GM18907 (cell line): ENCODE results near the gene CAMSAP2.
A peak's percentile ranks its signal among the peaks of the same experiment; 100 is the strongest.
"Not testable (repeated sequence)": the region's sequence is repeated elsewhere in the genome, so short reads cannot be mapped to it uniquely, and the experiment has no call there.

Experiments
- ATAC-seq: cut with Tn5 transposase; IDR thresholded peaks from one replicate; pipeline ENCODE4 v1.9.1; 2021; ENCODE audit warnings: mild to moderate bottlenecking, moderate library complexity; ENCODE audit not compliant: unreplicated experiment

CAMSAP2 gene

GRCh38 chr1:200779326-200779725 is 40.6 kb downstream of the CAMSAP2 start:
- ATAC-seq = no peak

DNA sequence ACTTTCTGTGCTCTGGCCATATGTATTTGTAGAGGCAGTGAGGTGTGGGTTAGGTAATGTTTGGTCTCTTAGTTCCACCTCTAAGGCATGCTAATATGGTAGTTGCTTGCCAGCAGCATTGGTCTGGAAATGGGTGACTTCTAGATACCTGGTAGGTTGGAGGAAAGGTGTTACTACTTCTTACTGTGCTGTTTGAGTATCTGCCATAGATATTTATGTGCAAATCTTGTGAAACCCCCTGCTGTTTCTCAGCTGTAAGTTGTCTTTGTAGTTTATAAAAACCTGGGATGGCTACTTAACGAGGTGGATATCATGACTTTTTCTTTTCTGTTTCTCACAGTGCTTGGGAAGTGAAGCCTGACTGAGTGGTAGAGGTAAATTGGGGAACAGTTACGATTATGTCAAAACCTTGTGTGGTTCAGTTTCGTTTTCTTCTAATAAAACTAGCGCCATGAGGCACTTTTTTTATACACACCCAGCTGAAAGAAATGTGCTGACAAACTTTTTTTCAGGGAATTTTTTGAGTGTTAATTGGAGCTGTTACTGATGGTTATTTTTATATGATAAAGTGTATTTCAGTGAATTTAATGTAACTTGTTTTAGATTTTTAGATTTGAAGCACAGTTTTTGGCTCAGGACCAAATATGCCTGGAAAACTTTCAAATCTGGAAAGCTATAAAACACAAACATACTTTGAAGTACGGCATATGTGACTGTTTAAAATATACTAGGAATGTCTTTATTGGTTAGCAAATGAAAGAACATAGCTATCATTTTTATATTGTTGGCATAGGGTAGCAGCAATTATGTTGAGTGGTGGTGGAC is 42.1 kb downstream of the CAMSAP2 start:
- ATAC-seq = no peak

DNA sequence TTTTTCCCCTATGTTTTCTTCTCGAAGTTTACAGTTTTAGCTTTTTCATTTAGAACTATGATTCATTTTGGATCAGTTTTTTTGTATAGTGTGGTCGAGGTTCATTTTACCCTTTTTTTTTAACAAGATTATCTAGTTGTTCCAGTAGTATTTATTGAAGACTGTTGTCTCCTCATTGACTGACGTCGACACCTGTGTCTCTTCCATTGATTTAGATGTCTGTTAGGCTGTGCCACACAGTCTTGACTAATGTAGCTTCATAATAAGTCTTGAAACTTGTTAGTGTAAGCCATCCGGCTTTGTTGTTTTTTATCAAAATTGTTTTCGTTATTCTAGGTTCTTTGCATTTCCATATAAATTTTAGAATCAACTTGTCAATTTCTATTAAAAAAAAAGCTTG is 45.2 kb downstream of the CAMSAP2 start:
- no peak for ATAC-seq

DNA sequence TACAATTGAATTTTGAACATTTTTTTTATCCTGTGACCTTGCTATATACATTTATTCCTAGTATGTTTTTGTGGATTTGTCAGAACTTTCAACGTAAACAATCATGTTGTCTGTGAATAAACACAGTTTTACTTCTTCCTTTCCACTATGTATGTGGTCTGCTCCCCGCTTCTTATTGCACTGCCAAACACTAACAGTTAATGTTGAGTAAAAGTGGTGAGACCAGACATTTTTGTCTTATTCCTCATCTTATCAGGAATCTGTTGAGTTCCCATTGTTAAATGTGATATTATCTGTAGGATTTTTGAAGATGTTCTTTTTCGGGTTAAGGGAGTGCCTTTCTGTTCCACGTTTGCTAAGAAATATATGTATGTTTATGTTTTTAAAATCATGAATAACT is 45.9 kb downstream of the CAMSAP2 start:
- no peak for ATAC-seq

DNA sequence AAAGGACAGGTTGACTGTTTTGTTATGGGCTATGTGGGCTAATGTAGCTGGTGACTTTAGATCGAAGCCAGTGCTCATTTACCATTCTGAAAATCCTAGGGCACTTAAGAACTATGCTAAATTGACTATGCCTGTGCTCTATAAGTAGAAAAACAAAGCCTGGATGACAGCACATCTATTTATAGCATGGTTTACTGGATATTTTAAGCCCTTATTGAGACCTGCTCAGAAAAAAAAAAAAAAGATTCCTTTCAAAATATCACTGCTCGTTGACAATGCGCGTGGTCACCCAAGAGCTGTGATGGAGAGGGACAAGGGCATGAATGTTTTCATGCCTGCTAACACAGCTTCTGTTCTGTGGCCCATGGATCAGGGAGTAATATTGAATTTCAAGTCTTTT is 48.1 kb downstream of the CAMSAP2 start:
- no peak for ATAC-seq

DNA sequence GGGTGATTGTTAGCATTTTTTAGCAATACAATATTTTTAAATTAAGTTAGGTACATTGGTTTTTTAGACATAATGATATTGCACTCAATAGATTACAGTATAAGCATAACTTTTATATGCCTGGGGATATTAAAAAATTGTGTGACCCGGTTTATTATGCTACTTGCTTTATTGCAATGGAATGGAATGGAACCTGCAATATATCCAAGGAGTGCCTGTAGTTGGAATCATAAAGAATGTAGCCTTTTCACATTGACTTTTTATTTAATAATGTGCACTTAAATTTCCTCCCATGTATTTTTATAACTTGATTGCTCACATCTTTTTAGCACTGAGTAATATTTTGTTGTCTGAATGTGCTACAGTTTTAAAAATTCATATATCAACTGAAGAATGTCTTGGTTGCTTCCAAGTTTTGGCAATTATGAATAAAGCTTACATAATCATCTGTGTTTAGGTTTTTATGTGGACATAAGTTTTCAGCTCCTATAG is 49.2 kb downstream of the CAMSAP2 start:
- no peak for ATAC-seq

- ATAC-seq = not testable (repeated sequence)
Observed at GRCh38 chr1:200791012-200791411, 52.3 kb downstream of the CAMSAP2 start.

DNA sequence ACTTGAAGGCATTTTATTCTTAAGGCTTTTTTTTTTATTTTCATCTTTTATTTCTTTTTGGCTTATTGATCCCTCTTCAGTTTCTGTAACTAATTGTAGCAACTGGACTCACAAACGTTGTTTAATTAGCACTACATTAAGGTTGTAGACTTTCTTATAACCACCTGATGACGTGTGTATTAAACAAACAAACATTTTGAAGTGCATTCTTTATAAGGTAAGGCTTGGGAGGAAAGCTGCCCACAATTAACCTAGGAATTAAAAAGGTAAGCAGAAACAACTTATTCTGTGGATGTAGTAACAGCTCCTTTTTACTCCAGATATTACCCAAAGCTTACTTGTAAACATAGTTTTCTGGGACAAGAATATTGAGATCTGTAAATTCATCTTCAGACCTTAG is 55.0 kb downstream of the CAMSAP2 start:
- ATAC-seq = no peak

- ATAC-seq = no peak
Observed at GRCh38 chr1:200794506-200795065, 55.9 kb downstream of the CAMSAP2 start.

- no peak for ATAC-seq
Observed at GRCh38 chr1:200795156-200795555, 56.5 kb downstream of the CAMSAP2 start.

GRCh38 chr1:200802042-200802441 is 63.3 kb downstream of the CAMSAP2 start:
- no peak for ATAC-seq

DNA sequence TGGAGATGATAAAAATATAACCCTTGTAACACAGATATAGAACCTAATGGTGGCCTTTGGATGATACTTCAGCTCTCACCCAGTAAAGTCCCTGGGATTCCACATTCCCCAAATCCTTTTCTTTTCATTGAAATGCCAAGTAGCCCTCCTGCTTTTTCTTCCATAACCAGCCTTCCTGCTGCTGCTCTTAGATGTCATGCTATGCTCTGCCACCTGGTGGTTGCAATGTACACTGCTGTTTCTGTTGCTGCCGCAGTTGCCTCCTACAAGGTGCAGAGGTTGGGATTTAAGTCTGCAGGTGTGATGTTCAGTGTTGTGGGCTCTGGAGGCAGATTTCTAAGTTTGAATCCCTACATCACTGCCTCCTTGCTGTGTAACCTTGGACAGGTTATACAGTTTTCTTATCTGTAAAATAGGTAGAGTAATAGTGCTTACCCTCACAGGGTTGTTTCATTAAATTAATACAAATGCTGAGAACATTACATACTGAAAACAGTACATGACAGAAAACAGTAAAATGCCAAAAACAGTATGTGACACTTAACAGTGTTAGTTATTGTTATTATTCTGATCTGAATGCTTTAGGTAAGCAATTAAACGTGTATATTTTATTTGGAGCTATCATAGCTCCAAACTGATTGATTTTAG is 64.3 kb downstream of the CAMSAP2 start:
- peak; percentile 80 for ATAC-seq

DNA sequence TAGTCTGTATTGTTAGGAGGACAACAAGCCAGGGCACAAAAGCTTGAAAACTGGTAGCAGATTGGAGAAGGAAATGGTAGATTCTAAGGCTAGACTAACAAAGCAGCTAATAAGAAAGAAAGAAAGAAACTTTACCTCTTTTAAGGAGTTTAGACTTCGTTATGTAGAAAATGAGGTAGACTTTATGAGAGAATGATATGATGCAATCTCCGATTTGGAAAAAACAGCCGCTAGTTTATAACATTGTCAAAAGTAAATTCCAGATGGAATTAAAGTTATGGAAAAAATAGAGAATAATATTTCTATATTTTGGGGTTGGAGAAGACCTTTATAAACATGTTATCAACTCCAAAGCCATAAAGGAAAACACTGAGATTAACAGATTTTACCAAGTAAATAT is 67.0 kb downstream of the CAMSAP2 start:
- no peak for ATAC-seq

DNA sequence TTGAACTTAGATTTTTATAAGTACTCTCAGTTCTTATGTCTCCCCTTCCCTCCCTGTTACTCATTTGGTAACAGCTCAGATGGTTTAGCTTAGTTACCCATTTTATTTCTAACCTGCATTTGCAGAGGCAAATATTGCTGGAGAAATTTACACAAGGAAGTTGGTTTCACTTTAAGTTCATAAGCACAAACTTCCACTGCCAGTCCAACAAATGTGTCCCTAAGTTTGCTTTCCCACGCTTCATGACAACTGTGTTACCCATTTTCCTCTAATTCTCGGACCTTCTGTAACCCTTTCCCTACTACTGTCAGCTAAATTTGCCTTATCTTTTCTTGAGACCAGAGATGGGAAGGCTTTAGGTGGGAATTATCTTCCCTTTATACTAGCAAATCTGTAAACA is 70.2 kb downstream of the CAMSAP2 start:
- no peak for ATAC-seq

GRCh38 chr1:200811704-200812103 is 73.0 kb downstream of the CAMSAP2 start:
- ATAC-seq = no peak

- not testable (repeated sequence) for ATAC-seq
Observed at GRCh38 chr1:200816624-200817224, 78.0 kb downstream of the CAMSAP2 start.

DNA sequence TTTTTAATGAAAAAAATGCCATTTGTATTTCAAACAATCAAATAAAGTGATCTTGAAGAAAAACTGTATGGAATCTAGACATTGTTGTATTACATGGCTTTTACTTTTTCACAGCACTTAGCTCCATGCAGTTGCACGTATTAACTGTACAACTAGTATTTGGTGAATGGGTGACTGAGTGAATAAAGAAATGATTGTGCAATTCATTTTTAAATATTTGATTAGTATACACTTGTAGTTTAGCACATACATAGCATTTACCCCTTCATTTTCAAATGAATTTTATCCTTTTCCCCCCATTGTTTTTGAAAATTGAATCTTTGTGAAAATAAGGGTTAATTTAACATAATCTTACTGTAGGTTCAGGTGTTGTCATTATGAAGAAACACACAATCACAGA is 79.6 kb downstream of the CAMSAP2 start:
- no peak for ATAC-seq

- ATAC-seq = no peak
Observed at GRCh38 chr1:200819726-200820125, 81.0 kb downstream of the CAMSAP2 start.

DNA sequence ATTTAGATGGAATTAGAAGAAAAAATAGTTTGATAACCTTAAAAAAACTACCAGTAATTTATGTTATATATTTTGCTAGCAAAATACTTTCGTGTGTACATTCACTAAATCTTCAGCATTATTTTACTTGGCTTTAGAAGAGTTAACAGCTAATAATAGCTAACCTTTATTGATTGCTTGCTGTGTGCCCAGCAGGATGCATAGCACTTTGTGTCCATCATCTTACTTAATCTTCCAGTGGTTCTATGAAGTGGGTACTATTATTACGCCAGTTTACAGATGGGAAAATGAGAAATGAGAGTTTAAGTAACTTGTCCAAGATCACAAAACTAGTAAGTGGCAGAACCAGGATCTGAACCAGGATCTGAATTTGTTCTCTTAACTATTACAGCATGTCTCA is 92.4 kb downstream of the CAMSAP2 start:
- ATAC-seq = no peak

DNA sequence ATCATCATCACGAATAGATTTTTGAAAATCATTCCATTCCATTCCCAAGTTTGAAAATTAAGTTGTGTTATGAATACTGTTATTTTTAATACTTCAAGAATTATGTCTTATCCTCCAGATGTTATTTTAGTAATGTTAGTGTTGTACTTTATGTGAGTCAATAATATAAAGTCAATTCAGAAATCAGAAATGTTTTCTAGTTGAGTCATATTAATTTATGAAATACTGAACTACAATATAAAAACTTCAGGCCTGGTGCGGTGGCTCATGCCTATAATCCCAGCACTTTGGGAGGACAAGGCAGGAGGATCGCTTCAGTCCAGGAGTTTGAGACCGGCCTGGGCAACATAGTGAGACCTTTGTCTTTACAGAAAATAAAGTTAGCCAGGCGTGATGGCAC is 95.7 kb downstream of the CAMSAP2 start:
- ATAC-seq = no peak

DNA sequence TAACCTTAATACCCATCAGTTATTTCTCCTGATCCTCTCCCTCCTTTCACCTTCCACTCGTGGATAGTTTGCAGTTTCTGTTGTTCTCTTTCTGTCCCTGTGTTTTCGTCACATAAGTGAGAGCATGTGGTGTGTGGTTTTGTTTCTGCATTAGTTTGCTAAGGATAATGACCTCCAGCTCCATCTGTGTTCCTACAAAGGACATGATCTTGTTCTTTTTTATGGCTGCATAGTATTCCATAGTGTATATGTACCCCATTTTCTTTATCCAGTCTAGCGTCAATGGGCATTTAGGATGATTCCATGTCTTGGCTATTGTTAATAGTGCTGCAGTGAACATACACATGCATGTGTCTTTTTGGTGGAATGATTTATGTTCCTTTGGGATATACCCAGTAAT is 97.5 kb downstream of the CAMSAP2 start:
- ATAC-seq = no peak
